Dedifferentiated amniotic fluid mesenchymal stem cell (primary cell): ENCODE results near the gene LRP11.
"Not testable (repeated sequence)": the region's sequence is repeated elsewhere in the genome, so short reads cannot be mapped to it uniquely, and the experiment has no call there.

Source experiments
- DNase-seq: peaks from one replicate; pipeline ENCODE4 v3.0.0-alpha.2; 2016; ENCODE audit errors: extremely low spot score

LRP11 gene

DNA sequence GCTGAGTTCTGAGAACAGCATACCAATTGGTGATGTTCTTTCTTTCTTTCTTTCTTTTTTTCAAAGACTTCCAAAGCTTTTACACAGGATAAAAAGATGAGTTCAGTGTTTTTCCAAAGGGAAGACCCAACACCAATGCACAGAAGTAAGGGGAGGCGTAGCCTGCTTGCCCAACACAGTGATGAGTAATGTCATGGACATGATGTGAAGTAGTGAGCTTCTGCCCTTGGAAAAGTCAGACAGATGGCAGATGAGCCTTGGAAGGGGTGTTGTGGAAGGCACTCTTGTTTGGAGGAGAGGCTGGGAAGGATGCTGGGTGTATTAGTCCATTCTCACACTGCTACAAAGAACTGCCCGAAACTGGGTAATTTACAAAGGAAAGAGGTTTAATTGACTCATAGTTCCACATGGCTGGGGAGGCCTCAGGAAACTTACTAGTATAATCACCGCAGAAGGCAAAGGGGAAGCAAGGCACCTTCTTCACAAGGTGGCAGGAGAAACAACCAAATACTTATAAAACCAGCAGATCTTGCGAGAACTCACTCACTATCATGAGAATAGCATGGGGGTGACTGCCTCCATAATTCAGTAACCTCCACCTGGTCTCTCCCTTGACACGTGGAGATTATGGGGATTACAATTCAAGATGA, 12.6 kb downstream of the LRP11 start:
- DNase-seq: no peak

DNA sequence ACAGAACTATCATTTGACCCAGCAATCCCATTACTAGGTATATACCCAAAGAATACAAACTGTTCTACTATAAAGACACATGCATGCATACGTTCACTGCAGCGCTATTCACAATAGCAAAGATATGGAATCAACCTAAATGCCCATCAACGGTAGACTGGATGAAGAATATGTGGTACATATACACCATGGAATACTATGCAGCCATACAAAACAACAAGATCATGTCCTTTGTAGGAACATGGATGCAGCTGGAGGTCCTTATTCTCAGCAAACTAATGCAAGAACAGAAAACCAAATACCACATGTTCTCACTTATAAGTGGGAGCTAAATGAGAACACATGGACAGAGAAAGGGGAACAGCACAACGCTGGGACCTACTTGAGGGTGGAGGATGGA, 15.8 kb downstream of the LRP11 start:
- not testable (repeated sequence) for DNase-seq

DNA sequence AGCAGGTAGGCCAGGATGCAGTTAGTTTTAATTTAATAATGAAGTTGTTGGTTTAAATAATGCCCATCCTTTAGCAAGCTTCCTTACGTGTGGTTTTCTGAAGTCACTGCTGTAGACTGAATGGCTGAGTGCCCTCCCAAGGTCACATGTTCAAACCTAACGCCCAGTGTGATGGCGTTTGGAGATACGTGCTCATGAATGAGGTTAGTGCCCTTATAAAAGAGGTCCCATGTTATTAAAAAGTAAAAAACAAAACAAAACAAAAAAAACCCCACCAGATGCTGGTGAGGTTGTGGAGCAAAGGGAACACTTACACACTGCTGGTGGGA, 16.3 kb downstream of the LRP11 start:
- DNase-seq: no peak

DNA sequence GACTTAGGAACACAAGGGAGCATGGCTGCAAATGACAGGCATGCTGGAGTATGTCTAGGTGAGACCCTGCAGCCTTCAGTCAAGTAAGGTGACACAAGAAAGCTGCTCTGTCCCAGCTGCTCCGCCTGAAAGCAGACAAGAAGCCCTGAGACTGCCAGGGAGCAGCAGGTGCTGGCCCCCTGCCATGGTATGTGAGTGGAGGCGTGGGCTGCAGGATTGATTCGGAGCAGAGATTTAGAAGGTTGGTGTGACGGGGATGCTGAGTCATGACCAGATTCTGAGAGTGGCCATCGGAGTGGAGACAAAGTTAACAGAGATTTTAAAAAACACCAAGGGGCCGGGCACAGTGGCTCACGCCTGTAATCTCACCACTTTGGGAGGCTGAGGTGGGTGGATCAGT, 17.8 kb downstream of the LRP11 start:
- DNase-seq: peak; percentile 41

DNA sequence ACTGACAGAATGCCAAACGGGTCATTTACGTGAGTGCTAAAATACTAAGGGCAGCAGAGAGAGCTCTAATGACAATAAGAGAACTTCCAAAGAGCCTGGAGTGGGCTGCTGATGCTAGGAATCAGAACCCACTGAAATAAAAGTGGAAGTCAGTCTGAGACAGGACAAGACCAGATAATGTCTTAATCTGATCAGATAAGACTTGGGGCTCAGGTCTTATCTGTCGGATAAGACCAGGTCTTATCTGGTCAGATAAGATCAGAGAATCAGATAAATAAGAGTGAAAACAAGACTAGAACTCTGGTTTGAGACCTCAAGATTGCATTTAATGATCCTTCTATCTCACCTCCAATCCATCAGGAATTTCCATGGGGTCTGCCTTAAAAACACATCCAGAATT, 18.6 kb downstream of the LRP11 start:
- no peak for DNase-seq

DNA sequence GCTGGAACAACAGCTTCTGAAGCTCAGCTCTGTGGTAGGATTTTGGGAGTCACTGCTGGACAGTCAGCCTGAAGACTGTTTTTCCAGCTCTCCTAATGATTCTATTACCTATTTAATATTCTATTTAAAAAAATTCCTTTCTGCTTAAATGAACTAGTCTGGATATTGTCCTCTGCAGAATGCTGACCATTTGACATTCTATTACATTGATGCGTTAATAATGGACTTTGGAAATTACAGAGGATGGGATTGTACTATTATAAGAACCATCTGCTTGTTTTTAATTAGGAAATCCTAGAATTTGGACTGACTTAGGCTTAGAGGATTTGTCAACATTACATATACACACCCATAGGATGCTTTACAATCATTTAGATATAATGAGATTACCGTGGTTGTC, 19.7 kb downstream of the LRP11 start:
- DNase-seq: no peak

DNA sequence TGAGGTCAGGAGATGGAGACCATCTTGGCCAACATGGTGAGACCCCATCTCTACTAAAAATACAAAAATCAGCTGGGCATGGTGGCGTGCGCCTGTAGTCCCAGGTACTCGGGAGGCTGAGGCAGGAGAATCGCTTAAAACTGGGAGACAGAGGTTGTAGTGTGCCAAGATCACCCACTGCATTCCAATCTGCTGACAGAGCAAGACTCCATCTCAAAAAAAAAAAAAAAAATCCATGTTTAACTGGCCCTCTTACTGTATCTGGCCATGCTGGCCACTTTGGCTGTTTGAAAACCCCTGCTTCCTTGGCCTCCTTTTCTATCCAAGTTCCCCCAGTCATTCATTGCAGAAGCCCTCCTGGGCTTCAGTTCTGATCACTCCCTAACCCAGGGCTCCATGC, 20.1 kb downstream of the LRP11 start:
- DNase-seq: not testable (repeated sequence)

DNA sequence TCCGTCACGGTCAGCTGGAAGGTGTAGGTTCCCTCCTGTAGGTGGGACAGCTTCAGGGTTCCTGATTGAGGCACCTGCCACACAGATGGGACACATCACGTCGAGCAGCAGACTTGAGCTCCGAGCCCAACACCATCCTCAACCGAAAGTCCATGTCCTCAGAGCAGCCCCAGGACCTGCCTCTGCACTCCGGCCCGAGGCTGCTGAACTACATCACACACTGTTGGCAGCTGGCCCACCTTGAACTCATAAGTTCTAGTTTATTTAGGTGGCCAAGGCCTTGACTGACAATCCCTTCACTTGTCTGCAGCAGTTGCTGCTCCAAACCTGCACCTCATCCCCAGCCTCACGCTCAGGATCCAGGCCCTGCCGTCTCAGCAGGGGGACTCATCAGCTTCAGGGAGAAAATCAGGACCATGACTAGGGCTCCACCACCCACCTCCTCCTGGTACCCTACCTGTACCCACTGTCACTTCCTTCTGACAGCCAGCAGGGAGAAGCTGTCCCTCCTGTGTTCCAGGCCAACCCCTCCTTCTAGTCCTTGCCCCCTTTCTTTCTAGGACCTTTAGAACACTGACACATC, 21.0 kb downstream of the LRP11 start:
- DNase-seq: no peak

DNA sequence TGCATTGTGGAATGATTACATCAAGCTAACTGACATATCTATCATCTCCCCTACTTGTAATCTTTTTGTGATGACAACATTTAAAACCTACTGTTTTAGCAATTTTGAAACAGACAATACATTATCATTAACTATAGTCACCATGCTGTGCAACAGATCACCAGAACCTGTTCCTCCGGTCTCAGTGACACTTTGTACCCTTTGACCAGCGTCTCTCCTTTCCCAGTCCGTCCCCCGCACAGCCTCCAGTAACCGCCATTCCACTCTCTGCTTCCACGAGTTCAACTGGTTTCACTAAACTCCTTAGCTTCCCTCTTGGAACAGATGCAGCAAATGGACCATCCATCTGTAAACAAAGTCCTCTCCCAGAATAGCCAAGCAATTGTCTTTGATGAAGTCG, 21.8 kb downstream of the LRP11 start:
- no peak for DNase-seq

DNA sequence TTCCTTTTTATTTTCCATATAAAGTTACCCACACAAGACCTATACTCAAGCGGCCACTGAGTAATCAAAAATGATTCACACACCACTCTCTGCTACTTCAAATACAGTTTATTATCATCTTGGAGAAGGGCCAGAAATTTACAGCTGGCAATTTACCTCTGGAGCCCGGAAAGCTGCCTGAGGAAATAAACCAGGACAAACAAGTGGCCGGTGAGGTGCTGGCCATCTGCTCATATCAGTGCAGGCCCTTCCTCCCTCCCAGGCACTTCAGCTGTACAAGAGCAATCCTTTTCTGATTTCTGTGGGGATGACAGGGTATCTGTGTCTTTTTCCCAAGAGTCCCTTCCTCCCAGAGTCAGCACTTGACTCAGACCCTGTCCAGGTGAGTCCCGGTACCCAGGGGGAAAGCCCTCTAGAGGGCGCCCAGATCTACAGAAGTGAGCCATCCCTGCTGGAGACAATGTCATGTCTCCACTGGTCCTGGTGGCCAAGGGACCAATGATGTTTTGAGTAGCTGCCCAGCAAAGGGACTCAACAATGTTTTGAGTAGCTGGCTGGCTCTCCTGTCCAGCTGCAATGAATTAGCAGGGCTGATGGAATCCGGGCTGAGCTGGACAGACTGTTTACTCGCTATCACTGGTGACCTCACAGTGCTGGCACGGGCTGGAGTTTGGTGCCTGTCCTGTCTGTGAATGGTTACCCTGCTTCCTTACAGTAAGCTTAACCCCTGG, 23.6 kb downstream of the LRP11 start:
- DNase-seq: peak; percentile 87

DNA sequence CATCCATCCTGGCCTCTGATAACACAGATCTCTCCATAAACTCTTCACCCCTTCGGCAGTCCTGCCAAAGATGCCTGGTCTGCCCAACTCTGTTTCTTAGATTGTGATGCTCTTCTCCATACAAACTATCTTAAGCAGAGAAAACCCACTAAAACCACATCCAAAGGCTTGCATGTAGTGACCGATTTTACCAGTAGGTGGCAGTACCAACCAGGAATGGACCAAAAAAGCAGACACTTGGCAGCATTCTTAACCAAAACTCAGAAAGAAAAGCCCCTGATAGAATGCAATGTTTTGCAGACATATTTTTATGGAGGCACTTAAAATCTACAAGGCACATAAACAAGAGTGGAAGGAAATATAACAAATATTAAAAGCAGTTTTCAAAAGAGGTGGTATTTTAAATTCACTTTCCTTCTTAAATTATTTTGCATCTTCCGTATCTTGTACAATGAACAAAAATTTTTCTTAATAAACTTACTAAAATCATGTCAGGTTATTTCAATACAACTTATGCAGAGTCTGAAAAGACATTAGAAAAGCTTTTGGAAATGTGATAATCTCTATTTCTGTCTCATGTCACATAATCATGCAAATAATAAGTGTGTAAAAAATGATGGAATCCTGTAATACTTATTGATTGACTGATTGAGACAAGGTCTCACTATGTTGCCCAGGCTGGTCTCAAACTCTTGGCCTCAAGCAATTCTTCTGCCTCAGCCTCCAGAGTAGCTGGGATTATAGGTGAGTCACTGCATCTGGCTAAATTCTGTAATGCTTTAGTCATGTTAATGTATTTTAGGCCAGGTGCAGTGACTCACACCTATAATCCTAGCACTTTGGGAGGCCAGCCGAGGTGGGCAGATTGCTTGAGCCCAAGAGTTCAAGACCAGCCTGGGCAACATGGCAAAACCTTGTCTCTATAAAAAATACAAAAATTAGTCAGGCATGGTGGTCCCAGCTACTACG, 29.4 kb downstream of the LRP11 start:
- peak; percentile 69 for DNase-seq

DNA sequence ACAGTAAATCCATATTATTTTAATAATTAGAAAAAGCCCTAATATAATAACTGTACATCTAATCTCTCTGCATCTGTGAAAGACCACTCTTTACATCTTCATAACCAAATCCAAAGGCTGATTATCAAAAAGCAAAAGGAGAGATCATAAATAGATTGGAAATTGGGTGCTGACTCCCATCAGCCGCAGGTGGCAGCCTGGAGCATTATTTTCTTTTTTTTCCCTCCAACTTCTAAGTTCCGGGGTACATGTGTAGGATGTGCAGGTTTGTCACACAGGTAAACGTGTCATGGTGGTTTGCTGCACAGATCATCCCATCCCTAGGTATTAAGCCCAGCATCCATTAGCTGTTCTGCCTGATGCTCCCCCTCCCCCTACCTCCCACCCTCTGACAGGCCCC, 30.5 kb downstream of the LRP11 start:
- DNase-seq: no peak

DNA sequence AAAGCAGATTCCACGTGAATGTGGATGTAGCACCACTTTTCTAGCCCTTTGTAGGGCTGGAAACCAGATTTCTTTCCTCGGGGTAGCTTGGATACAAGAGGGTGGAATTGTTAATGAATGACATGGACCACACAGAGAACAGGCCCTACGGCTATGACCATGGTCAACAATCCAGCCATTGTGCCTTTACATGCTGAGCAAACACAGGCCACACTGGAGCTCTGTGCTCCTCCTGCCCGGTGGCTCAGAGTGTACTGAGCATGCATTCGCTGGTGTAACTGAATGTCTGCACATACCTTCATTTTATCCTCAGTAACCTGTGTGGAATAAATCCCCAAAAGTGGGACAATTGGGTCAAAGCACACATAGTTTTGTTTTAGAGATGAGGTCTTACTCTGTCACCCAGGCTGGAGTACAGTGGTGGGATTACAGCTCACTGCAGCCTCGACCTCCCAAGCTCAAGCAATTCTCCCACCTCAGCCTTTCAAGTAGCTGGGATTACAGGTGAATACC, 32.8 kb downstream of the LRP11 start:
- no peak for DNase-seq

DNA sequence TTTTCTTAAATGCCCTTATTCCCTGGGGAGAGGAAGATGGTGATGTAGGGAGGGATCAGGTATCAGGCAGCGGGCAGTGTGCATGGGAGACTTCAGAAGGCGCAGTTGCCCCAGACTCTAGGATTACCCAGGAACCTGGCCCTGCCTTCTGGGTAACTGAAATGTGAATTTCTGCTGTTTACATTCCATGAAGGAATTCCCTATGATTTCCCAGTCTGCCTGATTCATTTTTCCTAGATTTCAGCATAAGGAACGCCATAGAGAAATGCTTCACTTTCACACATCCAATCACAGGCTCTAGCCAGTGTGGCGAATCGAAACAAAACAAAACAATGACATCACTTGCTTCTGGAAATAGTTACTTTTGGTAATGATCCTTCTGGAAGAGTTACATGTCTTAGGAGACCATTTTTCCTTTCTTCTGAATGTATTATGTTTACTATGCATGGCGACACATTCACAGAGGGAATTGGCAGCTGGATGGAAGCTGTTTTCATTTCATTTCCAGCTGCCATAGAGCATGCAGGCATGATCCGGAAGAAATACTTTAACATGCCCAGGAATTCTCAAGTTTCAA, 33.3 kb downstream of the LRP11 start:
- peak; percentile 88 for DNase-seq

DNA sequence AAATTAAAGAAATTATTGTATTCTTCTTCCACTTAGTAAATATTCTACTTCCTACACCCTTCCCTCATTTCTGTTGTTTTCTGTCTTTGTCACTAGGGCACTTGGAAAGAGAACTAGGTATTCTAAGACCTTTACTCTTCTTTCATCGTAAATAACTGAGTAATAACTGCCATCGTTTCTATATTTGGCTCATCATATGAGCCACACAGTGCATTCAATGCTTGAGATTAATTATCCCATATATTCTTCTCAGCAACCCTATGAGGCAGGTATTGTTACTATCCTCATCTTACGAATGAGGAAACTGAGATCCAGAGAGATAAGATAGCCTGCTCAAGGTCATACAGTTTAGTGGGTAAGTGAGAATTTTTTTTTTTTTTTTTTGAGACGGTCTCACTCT, 38.9 kb downstream of the LRP11 start:
- no peak for DNase-seq

DNA sequence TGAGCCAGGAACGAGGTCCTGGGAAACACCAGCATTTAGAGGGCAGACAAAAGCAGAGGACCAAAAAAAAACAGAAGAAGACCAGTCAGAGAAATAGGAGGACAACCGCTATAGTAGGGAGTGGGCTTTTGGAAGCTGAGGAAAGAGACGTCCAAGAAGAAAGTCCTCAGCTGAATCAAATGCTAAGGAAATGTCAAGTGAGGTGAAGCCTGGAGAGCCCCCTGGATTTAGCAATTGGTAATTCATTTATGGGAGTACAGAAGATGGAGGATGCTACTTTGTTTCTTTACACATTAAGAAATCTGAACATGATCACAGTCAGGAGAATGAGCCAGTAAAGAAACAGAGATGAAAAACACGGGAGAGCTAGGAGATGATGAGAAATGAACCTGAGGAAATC, 41.1 kb downstream of the LRP11 start:
- DNase-seq: no peak

DNA sequence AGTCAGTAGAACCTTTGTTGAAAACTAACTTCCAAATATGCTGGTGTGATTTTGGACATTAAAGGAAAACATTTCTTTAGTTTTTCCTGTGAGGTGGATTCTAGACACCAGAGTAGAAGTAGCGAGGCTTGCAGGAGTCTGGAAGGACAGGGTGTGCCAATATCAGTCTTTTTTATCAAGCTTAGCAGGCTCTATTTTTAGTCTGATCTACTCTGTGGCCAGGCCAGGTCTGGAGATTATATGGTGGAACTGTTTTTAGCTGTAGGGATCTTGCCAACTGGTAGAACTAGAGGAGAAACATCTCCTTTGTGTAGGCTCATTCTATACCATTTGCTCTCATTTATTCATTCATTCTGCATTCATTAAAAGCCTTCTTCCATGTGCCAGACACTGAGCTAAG, 42.7 kb downstream of the LRP11 start:
- no peak for DNase-seq

DNA sequence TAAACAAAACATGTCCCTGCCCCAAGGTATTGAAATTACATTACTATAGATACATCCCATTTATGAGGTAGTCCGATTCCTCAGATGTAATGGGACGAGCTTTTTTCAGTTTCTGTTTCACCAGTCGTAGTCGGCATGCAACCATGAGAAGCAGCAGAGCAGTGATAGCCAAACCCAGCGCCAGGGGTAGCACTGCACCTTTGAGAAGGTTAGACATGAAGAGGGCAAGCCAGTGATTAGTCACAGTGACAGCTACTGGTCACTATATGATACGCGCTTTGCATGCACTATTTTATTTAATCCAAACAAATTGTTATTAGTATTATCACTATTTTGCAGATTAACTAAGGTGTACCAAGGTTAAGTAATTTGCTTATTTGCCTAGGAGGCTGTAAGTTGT, 43.7 kb downstream of the LRP11 start:
- DNase-seq: no peak

DNA sequence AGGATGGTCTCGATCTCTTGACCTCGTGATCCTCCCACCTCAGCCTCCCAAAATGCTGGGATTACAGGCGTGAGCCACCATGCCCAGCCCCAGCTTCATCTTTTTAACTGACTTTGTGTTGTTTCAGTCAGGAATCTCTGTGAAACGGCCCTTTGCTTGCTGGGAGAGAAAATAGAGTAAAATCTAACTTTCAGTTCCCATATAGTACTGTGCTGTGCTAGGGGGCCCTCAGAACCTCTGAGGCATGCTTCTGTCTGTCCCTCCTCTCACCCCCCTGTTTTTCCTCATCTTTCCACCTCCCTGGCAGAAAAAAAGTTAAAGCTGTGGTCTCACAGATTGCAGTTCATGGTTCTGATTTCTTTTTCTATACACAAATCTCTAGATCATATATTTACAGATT, 48.4 kb downstream of the LRP11 start:
- no peak for DNase-seq

DNA sequence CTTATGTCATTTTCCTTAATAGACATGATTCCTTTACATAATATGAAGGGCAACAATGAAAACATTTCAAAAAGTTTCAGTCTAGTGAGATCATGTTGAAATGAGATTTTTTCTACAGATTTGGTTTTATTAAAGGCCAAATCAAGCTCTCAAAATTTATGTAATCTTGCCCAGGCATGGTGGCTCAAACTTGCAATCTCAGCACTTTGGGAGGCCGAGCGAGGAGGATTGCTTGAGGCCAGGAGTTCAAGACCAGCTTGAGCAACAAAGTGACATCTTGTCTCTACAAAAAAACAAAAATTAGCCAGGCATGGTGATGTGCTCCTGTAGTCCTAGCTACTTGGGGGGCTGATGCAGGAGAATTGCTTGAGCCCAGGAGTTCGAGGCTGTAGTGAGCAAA, 50.8 kb downstream of the LRP11 start:
- no peak for DNase-seq

DNA sequence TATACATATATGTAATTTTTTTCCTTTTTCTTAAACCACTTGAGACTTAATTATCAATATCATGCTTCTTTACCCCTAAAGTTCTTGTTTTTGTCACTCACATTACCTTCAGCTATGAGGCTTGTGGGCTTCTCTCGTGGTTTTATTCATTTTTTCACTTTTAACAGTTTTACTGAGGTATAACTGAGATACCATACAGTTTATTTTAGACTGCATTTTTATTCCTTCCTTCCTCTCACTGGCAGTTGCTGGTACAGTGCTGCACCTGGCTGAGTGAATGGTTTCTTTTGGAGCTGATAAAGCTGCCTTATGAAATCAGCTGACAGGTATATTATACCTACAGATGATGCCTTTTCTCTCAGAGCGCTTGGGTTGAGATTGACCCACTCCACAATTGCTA, 54.4 kb downstream of the LRP11 start:
- DNase-seq: no peak

DNA sequence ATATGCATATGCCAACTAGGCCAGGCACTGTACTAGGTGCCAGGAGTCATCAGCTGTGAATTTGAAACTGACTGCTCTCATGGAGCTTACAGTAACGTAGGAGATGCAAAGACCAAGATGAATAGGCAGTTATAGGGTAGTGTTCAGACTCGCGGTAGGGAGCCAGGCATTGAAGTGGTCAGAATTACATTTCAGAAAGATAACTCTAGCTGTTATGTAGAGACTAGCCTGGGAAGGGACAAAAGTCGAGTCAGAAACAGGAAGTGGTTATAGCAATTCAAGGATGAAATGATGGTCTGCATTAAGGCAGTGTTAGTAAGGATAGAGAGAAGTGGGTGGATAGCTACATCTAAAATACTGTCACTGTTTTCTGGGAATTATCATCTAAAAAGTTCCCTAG, 58.0 kb downstream of the LRP11 start:
- no peak for DNase-seq
